Amygdala (tissue), 56 donors: Measurements from ENCODE around the gene AGPAT3.
A peak's percentile ranks its signal among the peaks of the same experiment; 100 is the strongest.

Experiments
- DNase-seq, 56 donors: peaks; one replicate each; lab custom pipeline; 2025; lab: John Stamatoyannopoulos, UW

Gene AGPAT3

GRCh38 chr21:43859747-43860214 is 5.2 kb upstream of the AGPAT3 start:
- DNase-seq, result no peak

GRCh38 chr21:43861706-43862105 is 3.3 kb upstream of the AGPAT3 start:
- no peak for DNase-seq

GRCh38 chr21:43864313-43864961 is 586 bp upstream of the AGPAT3 start:
- DNase-seq, result peak in 3 of 56 donors; percentile 24 to 37 (median 26)

GRCh38 chr21:43865540-43866259 is 677 bp downstream of the AGPAT3 start:
- DNase-seq, result peak in 7 of 56 donors; percentile 15 to 27 (median 20)

- peak in 15 of 56 donors; percentile 16 to 55 (median 37) for DNase-seq
These were observed 1.2 kb downstream of the AGPAT3 start for GRCh38 chr21:43866260-43866629.

- no peak for DNase-seq
These were observed 1.8 kb downstream of the AGPAT3 start for GRCh38 chr21:43866659-43867331.

- no peak for DNase-seq
These were observed 2.3 kb downstream of the AGPAT3 start for GRCh38 chr21:43867332-43867703.

GRCh38 chr21:43867948-43868347 is 2.9 kb downstream of the AGPAT3 start:
- DNase-seq, result no peak

- DNase-seq, result no peak
These were observed 3.4 kb downstream of the AGPAT3 start for GRCh38 chr21:43868461-43868860.

GRCh38 chr21:43869486-43870325 is 4.7 kb downstream of the AGPAT3 start:
- no peak for DNase-seq

- no peak for DNase-seq
These were observed 6.5 kb downstream of the AGPAT3 start for GRCh38 chr21:43871487-43871886.

GRCh38 chr21:43872531-43873197 is 7.6 kb downstream of the AGPAT3 start:
- no peak for DNase-seq

GRCh38 chr21:43873673-43874072 is 8.7 kb downstream of the AGPAT3 start:
- DNase-seq, result no peak

GRCh38 chr21:43874085-43874805 is 9.2 kb downstream of the AGPAT3 start:
- DNase-seq, result no peak

- no peak for DNase-seq
These were observed 11.6 kb downstream of the AGPAT3 start for GRCh38 chr21:43876605-43877004.

GRCh38 chr21:43877936-43878575 is 13.0 kb downstream of the AGPAT3 start:
- DNase-seq, result no peak

- DNase-seq, result no peak
These were observed 14.5 kb downstream of the AGPAT3 start for GRCh38 chr21:43879348-43880110.
